ENCODE data around the gene LETM1. TPM values are rescaled to one million over a fixed set of nuclear protein-coding genes. Genes with fewer than 3 reads are reported as not detected.

Gene LETM1
- total RNA-seq, 6 donors from 2014 or later = 31.4 to 98.5 (median 47.8) TPM

DNA sequence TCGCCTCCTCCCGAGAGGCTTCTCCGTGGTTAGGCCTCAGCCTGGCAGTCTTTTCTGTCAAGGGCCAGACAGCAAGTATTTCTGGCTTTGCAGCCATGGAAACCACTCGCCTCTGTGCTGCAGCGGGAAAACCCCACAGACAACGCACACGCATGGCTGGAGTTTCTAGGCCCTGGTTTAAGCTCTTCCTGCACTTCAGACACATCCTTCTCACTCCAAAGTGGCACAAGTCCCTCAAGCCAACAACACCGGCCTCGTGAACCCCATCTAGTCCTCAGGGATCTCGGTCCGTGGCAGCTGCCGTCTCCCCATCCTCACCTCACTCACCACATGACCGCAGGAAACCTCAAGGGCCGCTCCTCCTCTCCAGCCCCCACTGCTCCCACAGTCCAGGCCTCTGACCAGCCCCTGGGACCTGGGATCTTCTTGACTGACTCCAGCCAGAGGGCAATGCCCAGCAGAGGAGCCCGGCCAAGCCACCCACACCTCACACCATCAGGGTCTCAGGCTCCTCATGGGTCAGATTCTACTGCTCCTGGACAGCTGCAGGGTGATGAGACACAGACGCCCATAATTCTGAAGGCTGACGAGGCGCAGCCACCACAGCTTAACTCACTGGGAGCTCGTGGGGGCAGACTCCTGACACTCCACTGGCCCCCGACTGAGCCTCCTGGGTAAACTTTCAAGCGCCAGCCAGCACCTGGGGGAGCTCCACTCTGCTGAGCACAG lies 21.7 kb downstream of the LETM1 start:
- DNase-seq (no peak), ATAC-seq (ENCODE audit: low FRiP score in 2 of 2) (no peak)
- Histone ChIP-seq H3K36me3 (peaks cover 22 to 90% (median 80%) of the 10 kb centered on the region in 4 donors), H3K4me3 (no peak overlapping the region), H3K27ac (no peak overlapping the region), H3K27me3 (no peaks in the 10 kb centered on the region), H3K9me3 (no peaks in the 10 kb centered on the region), H3K4me1 (no peaks in the 10 kb centered on the region)
- WGBS, 2 donors = 89 to 92% methylated on average over 16 to 21 of the region's 21 CpGs
- TF ChIP-seq POLR2AphosphoS5 (IDR thresholded peaks at IDR 0.05) = no peak
- TF ChIP-seq POLR2A (IDR thresholded peaks at IDR 0.05) = no peak

DNA sequence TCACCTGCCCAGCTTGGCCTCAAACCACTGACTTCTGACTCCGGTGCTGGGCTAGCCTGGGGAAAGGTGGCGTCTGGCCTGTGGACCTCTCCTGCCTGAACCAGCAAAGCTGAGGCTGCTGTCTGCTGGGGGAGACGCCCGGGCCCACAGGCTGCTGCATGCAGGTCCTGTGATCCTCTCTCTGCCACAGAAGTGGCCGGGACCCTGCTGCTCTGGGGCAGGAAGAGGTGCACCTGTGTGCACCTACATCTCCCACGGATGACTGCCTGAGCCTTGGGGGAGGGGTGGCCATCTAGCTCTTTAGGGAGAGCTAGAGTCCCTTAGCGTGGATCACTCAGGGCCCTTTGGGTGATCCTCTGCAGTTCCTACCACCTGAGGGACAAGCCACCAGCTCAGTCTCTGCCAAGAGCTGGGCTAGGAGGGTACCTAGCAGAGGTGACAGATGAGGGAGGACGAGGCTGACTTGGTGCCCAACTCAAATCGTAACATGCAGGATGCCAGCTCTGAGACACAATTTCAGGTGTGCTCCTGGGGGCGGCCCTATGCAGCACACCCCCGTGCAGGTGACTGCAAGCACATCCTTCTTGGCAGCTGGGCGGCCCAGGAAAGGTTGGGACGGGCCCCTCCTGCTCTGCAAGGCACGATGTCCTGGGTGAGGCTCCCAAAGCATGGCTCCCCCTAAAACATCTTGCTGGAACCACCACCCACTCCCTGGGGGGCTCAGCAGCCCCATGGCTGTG lies 22.5 kb downstream of the LETM1 start:
- Histone ChIP-seq H3K9me3 (no peaks in the 10 kb centered on the region), H3K4me1 (no peaks in the 10 kb centered on the region), H3K4me3 (no peak overlapping the region), H3K36me3 (peaks cover 18 to 83% (median 73%) of the 10 kb centered on the region in 4 donors), H3K27me3 (no peaks in the 10 kb centered on the region), H3K27ac (no peak overlapping the region)
- DNase-seq (no peak), ATAC-seq (ENCODE audit: low FRiP score in 2 of 2) (no peak)
- TF ChIP-seq, protein P1, sequence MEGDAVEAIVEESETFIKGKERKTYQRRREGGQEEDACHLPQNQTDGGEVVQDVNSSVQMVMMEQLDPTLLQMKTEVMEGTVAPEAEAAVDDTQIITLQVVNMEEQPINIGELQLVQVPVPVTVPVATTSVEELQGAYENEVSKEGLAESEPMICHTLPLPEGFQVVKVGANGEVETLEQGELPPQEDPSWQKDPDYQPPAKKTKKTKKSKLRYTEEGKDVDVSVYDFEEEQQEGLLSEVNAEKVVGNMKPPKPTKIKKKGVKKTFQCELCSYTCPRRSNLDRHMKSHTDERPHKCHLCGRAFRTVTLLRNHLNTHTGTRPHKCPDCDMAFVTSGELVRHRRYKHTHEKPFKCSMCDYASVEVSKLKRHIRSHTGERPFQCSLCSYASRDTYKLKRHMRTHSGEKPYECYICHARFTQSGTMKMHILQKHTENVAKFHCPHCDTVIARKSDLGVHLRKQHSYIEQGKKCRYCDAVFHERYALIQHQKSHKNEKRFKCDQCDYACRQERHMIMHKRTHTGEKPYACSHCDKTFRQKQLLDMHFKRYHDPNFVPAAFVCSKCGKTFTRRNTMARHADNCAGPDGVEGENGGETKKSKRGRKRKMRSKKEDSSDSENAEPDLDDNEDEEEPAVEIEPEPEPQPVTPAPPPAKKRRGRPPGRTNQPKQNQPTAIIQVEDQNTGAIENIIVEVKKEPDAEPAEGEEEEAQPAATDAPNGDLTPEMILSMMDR (IDR thresholded peaks at IDR 0.05) = no peak
- no peak for TF ChIP-seq POLR2AphosphoS5 (IDR thresholded peaks at IDR 0.05)
- TF ChIP-seq POLR2A (IDR thresholded peaks at IDR 0.05) = no peak
- TF ChIP-seq EP300 (IDR thresholded peaks at IDR 0.05) = no peak
- 98% methylated on average over 11 to 14 of the region's 14 CpGs for WGBS, 2 donors

DNA sequence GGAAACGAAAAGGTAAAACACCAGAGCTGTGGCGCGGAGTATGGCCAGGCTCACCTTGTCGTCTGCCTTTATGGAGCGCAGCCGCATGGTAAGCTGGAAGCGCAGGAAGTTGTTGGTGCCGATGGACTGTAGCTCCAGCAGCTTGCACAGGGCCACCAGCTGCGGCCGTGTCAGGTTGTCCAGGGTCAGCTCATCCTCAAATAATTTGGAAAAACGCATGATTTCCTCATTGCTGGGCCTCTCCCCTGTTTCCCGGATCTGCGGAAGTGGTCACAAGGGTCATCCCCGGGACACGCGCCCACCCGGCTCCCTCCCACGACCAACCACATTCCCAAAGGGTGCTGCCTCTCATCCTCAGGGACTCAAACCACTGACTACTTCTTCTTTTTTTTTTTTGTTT lies 23.3 kb downstream of the LETM1 start:
- Histone ChIP-seq H3K4me1 (no peaks in the 10 kb centered on the region), H3K4me3 (no peak overlapping the region), H3K27me3 (no peaks in the 10 kb centered on the region), H3K27ac (no peak overlapping the region), H3K9me3 (no peaks in the 10 kb centered on the region), H3K36me3 (peaks cover 12 to 75% (median 65%) of the 10 kb centered on the region in 4 donors)
- no peak for TF ChIP-seq POLR2A (IDR thresholded peaks at IDR 0.05)
- no peak for TF ChIP-seq EP300 (IDR thresholded peaks at IDR 0.05)
- TF ChIP-seq, protein P1 (IDR thresholded peaks at IDR 0.05) = no peak
- no peak for TF ChIP-seq POLR2AphosphoS5 (IDR thresholded peaks at IDR 0.05)
- 95% methylated on average over 18 of the region's 18 CpGs for WGBS, 2 donors
- DNase-seq (no peak), ATAC-seq (ENCODE audit: low FRiP score in 2 of 2) (no peak)

DNA sequence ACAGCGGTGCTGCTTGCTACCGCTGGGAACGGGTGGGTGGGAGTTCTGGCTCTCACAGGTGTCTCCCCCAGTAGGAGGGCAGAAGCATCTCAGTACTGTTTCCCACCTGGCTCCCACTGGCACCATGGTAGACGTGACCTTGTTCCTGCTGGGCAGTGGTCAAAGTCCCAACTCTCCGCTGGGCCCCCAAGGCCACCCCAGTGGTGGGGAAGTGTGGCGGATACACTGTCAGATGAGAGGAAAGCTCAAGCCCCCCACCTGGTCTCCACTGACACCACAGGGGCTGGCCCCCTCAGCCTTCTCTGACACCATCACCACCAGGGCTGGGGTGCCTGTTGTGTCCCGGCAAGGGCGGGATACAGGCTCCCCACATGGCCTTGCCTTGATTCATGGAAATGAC lies 24.6 kb downstream of the LETM1 start:
- WGBS, 2 donors = 92 to 96% methylated on average over 4 to 8 of the region's 8 CpGs
- Histone ChIP-seq H3K4me1 (no peaks in the 10 kb centered on the region), H3K27me3 (no peaks in the 10 kb centered on the region), H3K27ac (no peak overlapping the region), H3K36me3 (peaks cover 12 to 73% (median 66%) of the 10 kb centered on the region in 4 donors), H3K4me3 (no peak overlapping the region), H3K9me3 (no peaks in the 10 kb centered on the region)
- no peak for ATAC-seq (ENCODE audit: low FRiP score in 2 of 2)
- TF ChIP-seq POLR2A (IDR thresholded peaks at IDR 0.05) (no peak), EP300 (IDR thresholded peaks at IDR 0.05) (no peak)
- TF ChIP-seq, protein P1 (IDR thresholded peaks at IDR 0.05) = no peak
- DNase-seq = no peak

DNA sequence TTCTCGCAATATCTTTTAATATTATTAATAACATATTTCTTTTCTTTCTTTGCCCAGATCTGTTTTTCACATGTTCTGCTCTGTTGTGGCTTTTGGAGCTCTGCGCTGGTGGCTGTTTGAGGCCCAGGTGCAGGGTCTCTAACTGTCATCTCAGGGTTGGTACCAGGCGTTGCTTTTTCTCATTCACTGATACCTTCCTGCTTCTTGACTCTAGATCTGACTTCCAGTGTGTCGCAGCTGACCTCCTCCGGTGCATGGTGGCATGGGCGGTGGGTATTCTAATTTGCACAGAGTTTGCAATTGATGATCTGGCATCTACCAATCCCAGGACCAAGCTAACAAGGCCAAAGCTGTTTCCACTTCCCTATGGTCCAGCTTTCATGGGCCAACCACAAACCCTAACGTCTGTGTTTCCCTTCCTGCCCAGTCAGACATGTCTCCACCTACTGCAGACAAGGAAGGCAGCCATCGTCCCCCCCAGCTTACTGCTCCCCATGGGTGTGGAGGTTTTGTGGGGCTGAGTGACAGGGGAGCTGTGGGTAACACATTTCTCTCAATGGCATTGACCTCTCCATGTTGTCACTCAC lies 25.2 kb downstream of the LETM1 start:
- ATAC-seq (ENCODE audit: low FRiP score in 2 of 2) = no peak
- WGBS, 2 donors = 75 to 79% methylated on average over 8 of the region's 8 CpGs
- Histone ChIP-seq H3K9me3 (no peaks in the 10 kb centered on the region), H3K27ac (no peak overlapping the region), H3K27me3 (no peaks in the 10 kb centered on the region), H3K36me3 (peaks cover 10 to 69% (median 65%) of the 10 kb centered on the region in 4 donors), H3K4me3 (no peak overlapping the region), H3K4me1 (no peaks in the 10 kb centered on the region)
- TF ChIP-seq, protein P1 (IDR thresholded peaks at IDR 0.05) = no peak
- no peak for TF ChIP-seq POLR2AphosphoS5 (IDR thresholded peaks at IDR 0.05)
- no peak for TF ChIP-seq POLR2A (IDR thresholded peaks at IDR 0.05)
- no peak for TF ChIP-seq EP300 (IDR thresholded peaks at IDR 0.05)
- no peak for DNase-seq

Data from upper lobe of left lung (tissue), 6 donors.